ENCODE data around the gene THYN1.

GRCh38 chr11:134224710-134225664 lies 28.2 kb downstream of the THYN1 start:
- TF ChIP-seq POLR2A (IDR thresholded peaks at IDR 0.05) (no peak), CTCF (IDR thresholded peaks at IDR 0.05) (no peak)

Data from Peyer's patch (tissue), 4 donors.